HepG2 (cell line): ENCODE measurements around the gene CYB5R3. TPM values are rescaled to one million over a fixed set of nuclear protein-coding genes. Genes with fewer than 3 reads are reported as not detected.

Source experiments
- ATAC-seq: fragments of 200-7000 bp; cut with Tn5 transposase; 3 replicates; pipeline ENCODE4 v1.9.1; 2020; ENCODE audit warnings: mild to moderate bottlenecking, moderate library complexity
- BruUV-seq: library from RNA; stranded (reverse); fragments of 400-500 nt; replicated peaks from 2 replicates; lab custom pipeline; 2021; lab: Mats Ljungman, UMichigan
- CTCF ChIA-PET: fragments of 300-600 bp; formaldehyde crosslinking; extraction: SDS; loops from one replicate; lab custom pipeline; 2021; ENCODE audit warnings: low total read pairs, inconsistent platforms, low intra/inter-chr PET ratio; lab: Yijun Ruan, JAX
- POLR2A ChIA-PET: fragments of 350-600 bp; sonication (Branson Sonifier 250); formaldehyde crosslinking; loops from one replicate; lab custom pipeline; 2020; ENCODE audit warnings: antibody characterized with exemption, inconsistent platforms; lab: Yijun Ruan, JAX
- DNase-seq: peaks from one replicate; pipeline ENCODE4 v3.0.0-alpha.2; 2015; ENCODE audit warnings: low spot score
- FAIRE-seq: peaks from 3 replicates; lab custom pipeline; 2011; peaks lifted over from hg19 to GRCh38; lab: Jason Lieb, UNC
- H2AFZ ChIP-seq: one replicate; pipeline ENCODE4 v1.6.1; 2011; ENCODE audit warnings: low read length, inconsistent platforms
- H3K27ac ChIP-seq: fragments of 300-600 bp; 3 replicates; pipeline ENCODE4 v1.8.0; 2011; ENCODE audit warnings: mixed run types, mild to moderate bottlenecking, mixed read lengths, low read length, inconsistent platforms; ENCODE audit not compliant: insufficient read depth; ENCODE audit errors: extremely low read length
- H3K27me3 ChIP-seq, 2 experiments: fragments of 200-600 bp in 1 of 2; 2 replicates in 1 of 2; 3 replicates in 1 of 2; pipeline versions ENCODE4 v1.6.0 to v1.8.0; 2011; ENCODE audit warnings: low read length in 2 of 2, mild to moderate bottlenecking in 2 of 2, moderate library complexity in 2 of 2, inconsistent platforms in 1 of 2; ENCODE audit not compliant: insufficient read depth in 2 of 2, control insufficient read depth in 1 of 2
- H3K36me3 ChIP-seq, 2 experiments: fragments of 200-600 bp in 1 of 2; replicated peaks in 1 of 2; 2 replicates in 1 of 2; 3 replicates in 1 of 2; pipeline versions ENCODE4 v1.5.1 to v1.8.0; 2011; ENCODE audit warnings: low read length in 2 of 2, inconsistent platforms in 1 of 2; ENCODE audit not compliant: insufficient read depth in 2 of 2, control insufficient read depth in 1 of 2
- H3K4me1 ChIP-seq: 2 replicates; pipeline ENCODE4 v1.5.1; 2012; ENCODE audit warnings: low read length, inconsistent platforms; ENCODE audit not compliant: insufficient read depth
- H3K4me2 ChIP-seq: 2 replicates; pipeline ENCODE4 v1.6.0; 2011; ENCODE audit warnings: low read depth, low read length, inconsistent platforms
- H3K4me3 ChIP-seq, 3 experiments: fragments of 200-600 bp in 1 of 3; sonication (generic), shearing (Covaris generic) in 1 of 3; replicated peaks in 1 of 3; 2 replicates each; pipeline ENCODE4 v1.5.1; 2011 to 2016; ENCODE audit warnings: low read length in 3 of 3, inconsistent platforms in 2 of 3, low read depth in 2 of 3, mild to moderate bottlenecking in 2 of 3, control low read depth in 1 of 3, mixed read lengths in 1 of 3; ENCODE audit not compliant: insufficient read depth in 1 of 3
- H3K79me2 ChIP-seq: one replicate; pipeline ENCODE4 v1.6.1; 2011; ENCODE audit warnings: low read length, inconsistent platforms; ENCODE audit not compliant: insufficient read depth
- H3K9ac ChIP-seq: 2 replicates; pipeline ENCODE4 v1.6.0; 2011; ENCODE audit warnings: mild to moderate bottlenecking, low read depth, low read length, inconsistent platforms; ENCODE audit not compliant: insufficient read depth
- H3K9me3 ChIP-seq: 2 replicates; pipeline ENCODE4 v1.5.1; 2012; ENCODE audit warnings: mild to moderate bottlenecking, low read length
- H4K20me1 ChIP-seq: 2 replicates; pipeline ENCODE4 v1.6.0; 2011; ENCODE audit warnings: inconsistent platforms, mild to moderate bottlenecking, low read length, moderate library complexity; ENCODE audit not compliant: insufficient read depth
- ARNT2 ChIP-seq: sonication (generic); formaldehyde crosslinking; IDR thresholded peaks from 2 replicates; pipeline ENCODE4 v1.8.0; 2022; ENCODE audit warnings: mild to moderate bottlenecking, low read depth, missing genetic modification reagents, moderate library complexity
- HNF1A ChIP-seq, 2 experiments: sonication (generic) in 1 of 2; formaldehyde crosslinking in 1 of 2; IDR thresholded peaks; 2 replicates each; pipeline versions ENCODE4 v1.4.0 to v1.6.1; 2016 to 2020; ENCODE audit warnings: borderline replicate concordance in 1 of 2, low read depth in 1 of 2, mild to moderate bottlenecking in 1 of 2, missing genetic modification reagents in 1 of 2
- HNF4G ChIP-seq, 2 experiments: sonication (generic) in 1 of 2; formaldehyde crosslinking in 1 of 2; IDR thresholded peaks; 2 replicates each; pipeline versions ENCODE4 v1.4.0 to v1.6.1; 2011 to 2020; ENCODE audit warnings: borderline replicate concordance in 2 of 2, low read depth in 2 of 2, mild to moderate bottlenecking in 2 of 2, low read length in 1 of 2, missing genetic modification reagents in 1 of 2, moderate library complexity in 1 of 2
- KDM6A ChIP-seq: IDR thresholded peaks from 2 replicates; pipeline ENCODE4 v1.6.1; 2016; ENCODE audit warnings: low read depth
- KMT2A ChIP-seq: sonication (generic); formaldehyde crosslinking; IDR thresholded peaks from 2 replicates; pipeline ENCODE4 v1.4.0; 2020; ENCODE audit warnings: missing genetic modification reagents
- MXI1 ChIP-seq: IDR thresholded peaks from 3 replicates; pipeline ENCODE4 v1.6.1; 2012; ENCODE audit warnings: low read depth, low read length, inconsistent platforms, borderline replicate concordance
- PAWR ChIP-seq: sonication (generic); formaldehyde crosslinking; IDR thresholded peaks from 2 replicates; pipeline ENCODE4 v1.4.0; 2020; ENCODE audit warnings: missing genetic modification reagents, mild to moderate bottlenecking, borderline replicate concordance
- POLR2G ChIP-seq: fragments of 200-400 bp; formaldehyde crosslinking; IDR thresholded peaks from 2 replicates; pipeline ENCODE4 v1.6.1; 2018; ENCODE audit warnings: mild to moderate bottlenecking, low read depth, low read length, moderate library complexity
- SRSF4 ChIP-seq: fragments of 200-400 bp; formaldehyde crosslinking; IDR thresholded peaks from one replicate; pipeline ENCODE4 v1.6.1; 2018; ENCODE audit warnings: mild to moderate bottlenecking, low read depth, low read length, moderate library complexity; ENCODE audit not compliant: poor library complexity, severe bottlenecking
- THAP11 ChIP-seq: IDR thresholded peaks from 2 replicates; pipeline ENCODE4 v1.6.1; 2016; ENCODE audit warnings: missing biosample characterization, missing genetic modification reagents
- ZFY ChIP-seq: sonication (generic); formaldehyde crosslinking; IDR thresholded peaks from 2 replicates; pipeline ENCODE4 v1.4.0; 2020; ENCODE audit warnings: missing genetic modification reagents
- ZNF205 ChIP-seq: IDR thresholded peaks from 2 replicates; pipeline ENCODE4 v1.6.1; 2018; ENCODE audit warnings: missing biosample characterization, missing genetic modification reagents
- WGBS: methylation state at CpG from one replicate; pipeline ENCODE4 v1.1.6; 2017; ENCODE audit warnings: low lambda C conversion rate; 5-methylcytosine and 5-hydroxymethylcytosine counted together
- in situ Hi-C: cut with HindIII; loops from 2 replicates; pipeline ENCODE4 v1.10.0; 2017; ENCODE audit warnings: low pct_unique_long_range_greater_than_20kb; ENCODE audit not compliant: extremely low pct_ligation_motif_present
- intact Hi-C: fragments of 100-400 bp; cut with micrococcal nuclease; formaldehyde crosslinking; loops from one replicate; pipeline ENCODE4 v1.10.0; 2022; ENCODE audit not compliant: unreplicated experiment
- polyA plus RNA-seq, 8 experiments: library from polyadenylated mRNA; depleted of rRNA in 3 of 8; stranded (reverse) in 7 of 8; unstranded in 1 of 8; fragments of >200 nt; fragmentation: Illumina TruSeq in 4 of 8; extraction: Trizol in 4 of 8; gene quantifications; 2 replicates each; pipeline versions ENCODE4 v1.2.1 to v1.2.3, GENCODE V29; 2011 to 2016; ENCODE audit warnings: low read depth in 4 of 8, missing spikeins in 1 of 8, mixed read lengths in 1 of 8; ENCODE audit not compliant: insufficient read depth in 1 of 8
- total RNA-seq, 5 experiments: library from RNA; depleted of rRNA; stranded (reverse); fragments of >200 nt; fragmentation: Illumina TruSeq; extraction: Trizol; gene quantifications; 2 replicates each; pipeline ENCODE4 v1.2.3, GENCODE V29; 2016; ENCODE audit warnings: low read depth in 1 of 5
- TF ChIP-seq, protein P1 (sequence below): sonication (generic); formaldehyde crosslinking; IDR thresholded peaks from 2 replicates; pipeline ENCODE4 v1.9.0; 2021; ENCODE audit warnings: missing genetic modification reagents, mild to moderate bottlenecking, borderline replicate concordance

The CYB5R3 gene
- total and polyA plus RNA-seq, 2 of the 13 experiments (the other 11 are each of a cell fraction or from before 2014, with no cell fraction given) = 32.4 to 305 TPM

DNA sequence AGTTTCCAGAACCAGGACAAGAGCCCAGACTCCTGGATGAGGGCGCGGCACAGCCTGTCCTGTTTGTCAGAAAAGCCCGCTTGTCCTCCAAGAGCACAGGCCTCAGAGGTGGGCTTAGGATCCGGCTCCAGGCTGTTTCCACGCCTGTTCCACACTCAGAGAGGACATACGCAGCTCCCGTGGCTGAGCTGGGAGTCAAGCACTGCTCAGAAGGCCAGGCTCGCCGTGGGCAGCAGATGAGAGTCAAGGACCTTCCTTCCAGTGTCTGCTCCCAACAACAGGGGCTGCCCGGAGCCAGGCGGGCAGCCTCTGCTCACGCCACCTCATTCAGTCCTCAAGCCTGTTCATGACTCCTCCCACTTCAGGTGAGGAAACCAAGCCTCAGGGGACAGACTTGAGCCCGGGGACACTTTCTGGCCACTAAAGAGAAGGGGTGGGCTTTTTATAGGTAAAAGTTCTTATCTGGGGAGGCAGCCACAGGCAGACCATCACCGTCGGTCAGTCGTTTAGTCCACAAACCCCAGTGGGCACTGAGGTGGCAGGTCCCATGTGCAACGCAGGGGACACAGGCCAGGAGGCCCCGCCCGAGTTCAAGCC, 3.8 kb downstream of the CYB5R3 start (continued):
- TF ChIP-seq THAP11 (CRISPR knock-in tag) (0 out of 2 replicates have a peak, but pooled peaks have one; percentile 6), POLR2G (peak; percentile 13; the same call in 1 of the 2 replicates), ZFY (CRISPR knock-in tag) (0 out of 2 replicates have a peak, but pooled peaks have one; percentile 6), ZNF205 (CRISPR knock-in tag) (peak; percentile 6; the same call in 1 of the 2 replicates), ARNT2 (CRISPR knock-in tag) (0 out of 2 replicates have a peak, but pooled peaks have one; percentile 8), KMT2A (0 out of 2 replicates have a peak, but pooled peaks have one; percentile 15)

GRCh38 chr22:42644422-42645340, 4.5 kb downstream of the CYB5R3 start:
- H3K27ac ChIP-seq = peak overlapping the region; percentile 88
- ChIA-PET CTCF (no interaction called here), POLR2A (interaction anchor here (0.7 to 4.9 kb wide), 3 partner anchors 14 to 30 kb away, joined by 3 to 54 read pairs (median 20); partner anchors contain the start of gene POLDIP3)
- no peaks in the 10 kb centered on the region for H3K9me3 ChIP-seq
- in situ Hi-C loops = no loop called here
- H3K27me3 ChIP-seq = no peaks in the 10 kb centered on the region; a peak in 1 of 5 replicates
- H3K4me2 ChIP-seq = peak overlapping the region; percentile 96
- 43% methylated on average over 13 of the region's 22 CpGs for WGBS
- H3K9ac ChIP-seq = peak overlapping the region; percentile 98
- peaks cover 80% of the 10 kb centered on the region for H3K79me2 ChIP-seq
- H2AFZ ChIP-seq = no peak overlapping the region
- intact Hi-C loops = loop anchor here (10.0 kb wide), 2 partner anchors 160 to 210 kb away; partner anchors contain the start of gene ARFGAP3
- H4K20me1 ChIP-seq = peaks cover 14% of the 10 kb centered on the region; the same call in 1 of the 2 replicates
- peak overlapping the region; percentile 11 to 100 (median 18); a peak in 3 of 6 replicates for H3K4me3 ChIP-seq
- FAIRE-seq (no peak), DNase-seq (no peak), ATAC-seq (no peak)
- H3K4me1 ChIP-seq = peaks cover 89% of the 10 kb centered on the region
- no peaks in the 10 kb centered on the region; a peak in 2 of 5 replicates for H3K36me3 ChIP-seq
- BruUV-seq = no TSS peak
- TF ChIP-seq HNF1A (IDR thresholded peaks at IDR 0.05; ENCODE audit: low read depth) = no peak
- TF ChIP-seq HNF1A (CRISPR knock-in tag; IDR thresholded peaks at IDR 0.05; ENCODE audit: borderline replicate concordance) = no peak
- TF ChIP-seq PAWR (CRISPR knock-in tag) = no peak
- 0 out of 3 replicates have a peak, but pooled peaks have one; percentile 36 for TF ChIP-seq MXI1
- TF ChIP-seq SRSF4 = no peak
- TF ChIP-seq KDM6A (CRISPR knock-in tag) = no peak
- TF ChIP-seq, protein P1, sequence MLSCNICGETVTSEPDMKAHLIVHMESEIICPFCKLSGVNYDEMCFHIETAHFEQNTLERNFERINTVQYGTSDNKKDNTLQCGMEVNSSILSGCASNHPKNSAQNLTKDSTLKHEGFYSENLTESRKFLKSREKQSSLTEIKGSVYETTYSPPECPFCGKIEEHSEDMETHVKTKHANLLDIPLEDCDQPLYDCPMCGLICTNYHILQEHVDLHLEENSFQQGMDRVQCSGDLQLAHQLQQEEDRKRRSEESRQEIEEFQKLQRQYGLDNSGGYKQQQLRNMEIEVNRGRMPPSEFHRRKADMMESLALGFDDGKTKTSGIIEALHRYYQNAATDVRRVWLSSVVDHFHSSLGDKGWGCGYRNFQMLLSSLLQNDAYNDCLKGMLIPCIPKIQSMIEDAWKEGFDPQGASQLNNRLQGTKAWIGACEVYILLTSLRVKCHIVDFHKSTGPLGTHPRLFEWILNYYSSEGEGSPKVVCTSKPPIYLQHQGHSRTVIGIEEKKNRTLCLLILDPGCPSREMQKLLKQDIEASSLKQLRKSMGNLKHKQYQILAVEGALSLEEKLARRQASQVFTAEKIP (CRISPR knock-in tag) = no peak
- no peak for TF ChIP-seq HNF4G (IDR thresholded peaks at IDR 0.05; ENCODE audit: borderline replicate concordance, low read depth, low read length)
- TF ChIP-seq HNF4G (CRISPR knock-in tag; IDR thresholded peaks at IDR 0.05; ENCODE audit: borderline replicate concordance, low read depth) = no peak
